ENCODE measurements around the gene PDE6A. TPM values are rescaled to one million over a fixed set of nuclear protein-coding genes. Genes with fewer than 3 reads are reported as not detected.

PDE6A gene
- total RNA-seq, 1 donor from 2014 or later: not detected

DNA sequence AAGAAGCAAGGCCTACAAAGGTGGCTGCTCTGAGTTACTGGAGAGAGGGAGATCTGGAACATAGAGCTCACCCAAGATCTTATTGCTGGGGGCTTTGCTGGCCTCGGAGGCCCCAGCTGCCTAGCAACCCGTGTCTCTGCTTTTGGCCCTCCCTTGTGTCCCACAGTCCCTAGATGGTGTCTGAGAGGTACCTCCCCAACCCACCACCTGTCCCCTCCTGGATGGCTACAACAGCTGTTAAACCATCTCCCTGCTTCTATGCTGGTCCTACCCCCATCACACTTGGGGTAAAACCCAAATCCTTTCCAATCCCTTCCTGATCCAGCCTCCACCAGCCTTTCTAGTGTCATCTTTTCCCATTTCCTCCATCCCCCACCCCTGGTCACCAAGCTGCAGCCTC lies 127.9 kb downstream of the PDE6A start:
- no peak for DNase-seq (ENCODE audit: low spot score)

DNA sequence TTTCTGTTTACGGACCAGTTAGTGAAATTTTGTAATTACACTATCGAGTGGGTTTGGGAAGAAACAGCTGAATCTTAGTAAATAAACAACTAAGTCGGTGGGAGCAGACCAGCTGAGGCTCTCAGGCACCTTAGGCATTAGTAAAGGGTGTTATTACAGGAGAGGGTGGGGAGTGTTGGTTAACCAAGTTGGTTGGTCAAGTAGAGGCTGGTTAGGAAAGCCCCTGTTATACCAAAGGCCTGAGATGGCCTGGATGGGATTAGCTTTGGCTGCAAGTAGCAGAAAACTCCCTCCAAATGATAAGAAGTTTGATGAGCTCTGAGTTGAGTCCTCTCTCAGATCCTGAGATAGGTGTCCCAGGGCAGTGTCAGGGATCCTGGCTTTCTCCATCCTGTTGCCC lies 133.1 kb downstream of the PDE6A start:
- DNase-seq (ENCODE audit: low spot score): no peak

DNA sequence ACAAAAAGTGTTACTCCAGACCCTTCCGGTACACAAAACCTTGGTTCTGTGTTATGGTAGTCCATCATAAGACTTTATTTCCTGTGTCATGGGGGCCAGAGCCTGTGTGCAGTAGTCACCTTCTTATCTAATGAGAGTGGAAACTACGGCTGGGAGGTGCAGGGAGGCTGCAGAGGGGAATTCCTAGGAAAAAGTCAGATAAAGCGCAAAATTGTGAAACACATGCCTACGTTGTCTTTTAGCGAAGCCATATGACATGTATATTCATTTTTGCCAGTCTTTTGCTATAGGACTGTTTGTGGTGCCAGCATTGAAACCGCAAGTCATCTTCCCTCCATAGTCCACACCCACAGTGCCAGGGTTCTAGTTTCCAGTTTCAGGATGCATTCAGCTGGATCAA lies 133.7 kb downstream of the PDE6A start:
- no peak for DNase-seq (ENCODE audit: low spot score)

DNA sequence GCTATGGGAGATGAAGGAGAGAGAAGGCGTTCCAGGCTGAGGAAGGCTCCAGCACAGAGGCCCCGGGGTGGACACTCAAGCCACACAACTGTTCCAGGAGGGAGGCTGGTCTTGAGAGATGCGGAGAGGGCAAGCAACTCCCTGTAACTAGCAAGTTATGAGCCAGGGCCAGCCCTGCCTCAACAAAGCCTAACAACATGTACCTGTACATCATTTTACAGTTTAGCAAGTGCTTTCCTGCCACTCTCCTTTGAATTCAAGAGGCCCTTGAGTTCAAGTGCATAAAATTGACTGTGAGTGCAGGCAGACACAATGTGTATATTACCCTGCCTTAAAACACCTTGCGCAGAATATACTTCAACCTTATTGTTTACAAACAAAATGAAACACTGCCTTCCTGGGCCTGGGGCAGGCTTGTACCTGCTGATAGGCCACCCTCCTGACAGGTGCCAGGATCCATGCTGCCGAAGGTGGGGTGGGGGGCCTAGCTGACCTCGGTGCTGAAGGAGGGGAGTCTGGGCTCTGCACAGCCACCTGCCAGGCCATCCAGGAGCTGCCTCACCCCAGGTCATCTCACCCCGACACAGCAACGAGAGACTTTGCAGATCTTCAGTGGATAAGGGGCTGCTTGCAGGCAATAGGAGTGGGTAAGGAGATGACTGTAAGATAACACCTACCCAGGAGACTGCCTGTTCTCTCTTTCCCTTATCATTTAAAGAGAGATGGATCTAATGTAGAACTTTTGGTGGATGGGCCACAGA lies 134.5 kb downstream of the PDE6A start:
- no peak for DNase-seq (ENCODE audit: low spot score)

DNA sequence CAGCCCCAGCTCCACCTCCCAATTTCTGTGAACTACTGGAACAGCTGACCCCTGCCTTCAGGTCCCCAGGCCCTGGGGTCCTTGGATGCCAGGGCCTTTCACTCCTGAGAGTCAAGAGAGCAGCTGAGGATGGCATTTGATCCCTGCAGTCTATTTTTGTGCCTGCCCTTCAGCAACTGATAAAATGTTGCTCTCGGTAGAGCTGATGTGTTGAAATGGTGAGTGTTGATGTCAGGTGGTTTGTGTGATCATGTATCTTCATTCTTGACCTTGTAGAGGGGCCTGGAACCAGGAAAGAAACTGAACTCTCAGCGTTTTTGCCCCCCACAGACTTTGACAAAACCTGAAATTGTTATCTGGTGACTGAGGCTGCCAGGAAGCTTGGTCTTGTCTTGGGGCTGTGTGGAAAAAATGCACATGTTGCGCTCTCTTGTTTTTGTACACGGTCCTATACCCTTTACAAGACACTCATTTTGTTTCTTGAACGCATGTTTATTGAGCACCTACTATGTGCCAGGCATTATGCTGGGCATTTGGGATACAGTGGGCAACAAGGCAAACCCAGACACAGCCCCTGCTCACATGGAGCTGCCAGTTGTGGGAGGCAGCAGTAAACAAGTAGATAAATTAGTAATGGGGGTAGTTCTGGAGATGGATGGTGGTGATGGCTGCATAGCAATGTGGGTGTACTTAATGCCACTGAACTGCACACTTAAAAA lies 136.2 kb downstream of the PDE6A start:
- DNase-seq (ENCODE audit: low spot score): no peak

Other genes with a start within 250 kb of the PDE6A start
- 10.6 TPM for gene PPARGC1B, start 214.5 kb downstream of the PDE6A start, total RNA-seq
- 8.7 TPM for gene SLC26A2, start 16.0 kb upstream of the PDE6A start, total RNA-seq
- gene TIGD6, start 55.9 kb upstream of the PDE6A start, total RNA-seq: 6.5 TPM
- 29.6 TPM for gene HMGXB3, start 55.9 kb upstream of the PDE6A start, total RNA-seq
- gene CSF1R, start 141.8 kb upstream of the PDE6A start, total RNA-seq: 91.9 TPM
- gene PDGFRB, start 211.1 kb upstream of the PDE6A start, total RNA-seq: 97.8 TPM
- gene CDX1, start 222.0 kb upstream of the PDE6A start, total RNA-seq: 0.29 TPM
- not detected for gene SLC6A7, start 245.3 kb upstream of the PDE6A start, total RNA-seq

Measured in mucosa of gallbladder (tissue), 1 donor.